Neural progenitor cell (in vitro differentiated cells): Measurements from ENCODE around the gene VEGFA. TPM values are rescaled to one million over a fixed set of nuclear protein-coding genes. Genes with fewer than 3 reads are reported as not detected.

ENCODE experiments used
- DNase-seq: peaks from one replicate; pipeline ENCODE4 v3.0.0-alpha.2; 2016; ENCODE audit warnings: low spot score
- H2AFZ ChIP-seq: fragments of 200-600 bp; sonication (generic); replicated peaks from 2 replicates; pipeline ENCODE4 v1.6.1; 2016; ENCODE audit warnings: antibody characterized with exemption
- H3F3A ChIP-seq: fragments of 200-600 bp; sonication (generic); 2 replicates; pipeline ENCODE4 v1.6.1; 2016; ENCODE audit warnings: antibody characterized with exemption, low read depth
- H3K27ac ChIP-seq: fragments of 200-600 bp; sonication (generic); 2 replicates; pipeline ENCODE4 v1.5.1; 2016; ENCODE audit warnings: mild to moderate bottlenecking
- H3K27me3 ChIP-seq: fragments of 200-600 bp; sonication (generic); 2 replicates; pipeline ENCODE4 v1.6.1; 2016; ENCODE audit warnings: mild to moderate bottlenecking, moderate library complexity
- H3K36me3 ChIP-seq: fragments of 200-600 bp; sonication (generic); 2 replicates; pipeline ENCODE4 v1.5.1; 2016
- H3K4me1 ChIP-seq: fragments of 200-600 bp; sonication (generic); 2 replicates; pipeline ENCODE4 v1.6.1; 2016; ENCODE audit warnings: mixed run types
- H3K4me2 ChIP-seq: fragments of 200-600 bp; sonication (generic); 2 replicates; pipeline ENCODE4 v1.6.1; 2016
- H3K4me3 ChIP-seq: fragments of 200-600 bp; sonication (generic); 2 replicates; pipeline ENCODE4 v1.5.1; 2016
- H3K79me2 ChIP-seq: fragments of 200-600 bp; sonication (generic); 2 replicates; pipeline ENCODE4 v1.6.1; 2016; ENCODE audit warnings: low read depth
- H3K9ac ChIP-seq: fragments of 200-600 bp; sonication (generic); 2 replicates; pipeline ENCODE4 v1.6.1; 2016
- H3K9me3 ChIP-seq: fragments of 200-600 bp; sonication (generic); 2 replicates; pipeline ENCODE4 v1.5.1; 2016; ENCODE audit warnings: low read depth
- H4K20me1 ChIP-seq: fragments of 200-600 bp; sonication (generic); 2 replicates; pipeline ENCODE4 v1.6.1; 2016; ENCODE audit warnings: low read depth
- H3K27ac Mint-ChIP-seq: 3 replicates; pipeline ENCODE4 v1.8.0; 2021; ENCODE audit warnings: mixed read lengths
- H3K27me3 Mint-ChIP-seq: 2 replicates; pipeline ENCODE4 v1.8.0; 2022; ENCODE audit warnings: low read depth, mild to moderate bottlenecking, inconsistent platforms, moderate library complexity, mixed read lengths; ENCODE audit not compliant: insufficient read depth
- H3K36me3 Mint-ChIP-seq: 3 replicates; pipeline ENCODE4 v1.8.0; 2021; ENCODE audit warnings: mixed read lengths
- H3K4me1 Mint-ChIP-seq: 3 replicates; pipeline ENCODE4 v1.8.0; 2021; ENCODE audit warnings: mixed read lengths
- H3K4me3 Mint-ChIP-seq: 3 replicates; pipeline ENCODE4 v1.8.0; 2021; ENCODE audit warnings: mild to moderate bottlenecking, moderate library complexity, mixed read lengths
- H3K9me3 Mint-ChIP-seq: 3 replicates; pipeline ENCODE4 v1.8.0; 2020; ENCODE audit warnings: mixed read lengths
- CTCF ChIP-seq: fragments of 200-600 bp; sonication (generic); IDR thresholded peaks from 2 replicates; pipeline ENCODE4 v1.5.1; 2017; ENCODE audit warnings: antibody characterized with exemption, mild to moderate bottlenecking
- EZH2 ChIP-seq: fragments of 200-600 bp; sonication (generic); IDR thresholded peaks from 2 replicates; pipeline ENCODE4 v1.6.1; 2017; ENCODE audit warnings: antibody characterized with exemption, mild to moderate bottlenecking, moderate library complexity
- EZH2phosphoT487 ChIP-seq: fragments of 200-600 bp; sonication (generic); IDR thresholded peaks from 2 replicates; pipeline ENCODE4 v1.6.1; 2017; ENCODE audit warnings: antibody characterized with exemption
- total RNA-seq: library from RNA; depleted of rRNA; stranded (reverse); fragments of >200 nt; gene quantifications from 2 replicates; pipeline ENCODE4 v1.2.3, GENCODE V29; 2015; ENCODE audit warnings: low replicate concordance

VEGFA gene
- total RNA-seq, 1 donor from 2014 or later = 49.6 TPM

- H3K27me3 Mint-ChIP-seq = peaks cover 2% of the 10 kb centered on the region
- H3K4me1 Mint-ChIP-seq = peaks cover 18% of the 10 kb centered on the region
- Histone ChIP-seq H3K27me3 (no peaks in the 10 kb centered on the region), H3K4me3 (no peak overlapping the region), H3K27ac (no peak overlapping the region), H3K4me1 (peaks cover 15% of the 10 kb centered on the region), H3K9ac (no peak overlapping the region), H2AFZ (no peak overlapping the region), H4K20me1 (peaks cover 71% of the 10 kb centered on the region), H3K4me2 (no peak overlapping the region), H3K36me3 (no peaks in the 10 kb centered on the region), H3K79me2 (peaks cover 30% of the 10 kb centered on the region), H3K9me3 (no peaks in the 10 kb centered on the region), H3F3A (peaks cover 4% of the 10 kb centered on the region)
- no peaks in the 10 kb centered on the region for H3K9me3 Mint-ChIP-seq
- H3K27ac Mint-ChIP-seq = no peak overlapping the region
- H3K4me3 Mint-ChIP-seq = no peak overlapping the region
- no peak for DNase-seq
- H3K36me3 Mint-ChIP-seq = peaks cover 37% of the 10 kb centered on the region
- TF ChIP-seq CTCF (no peak), EZH2 (no peak), EZH2phosphoT487 (no peak)
Observed at GRCh38 chr6:43778976-43779851, 9.2 kb downstream of the VEGFA start.

GRCh38 chr6:43779852-43780236, 9.8 kb downstream of the VEGFA start:
- no peak for DNase-seq
- Mint-ChIP-seq H3K36me3 (peaks cover 41% of the 10 kb centered on the region), H3K4me1 (peaks cover 12% of the 10 kb centered on the region), H3K27ac (no peak overlapping the region), H3K9me3 (no peaks in the 10 kb centered on the region), H3K4me3 (no peak overlapping the region), H3K27me3 (no peaks in the 10 kb centered on the region)
- Histone ChIP-seq H3K79me2 (peaks cover 26% of the 10 kb centered on the region), H3K36me3 (no peaks in the 10 kb centered on the region), H4K20me1 (peaks cover 66% of the 10 kb centered on the region), H3K27ac (no peak overlapping the region), H3K9ac (no peak overlapping the region), H3F3A (no peaks in the 10 kb centered on the region), H3K9me3 (no peaks in the 10 kb centered on the region), H3K4me3 (no peak overlapping the region), H3K4me1 (peaks cover 11% of the 10 kb centered on the region), H3K27me3 (no peaks in the 10 kb centered on the region), H2AFZ (no peak overlapping the region), H3K4me2 (no peak overlapping the region)
- TF ChIP-seq EZH2phosphoT487 = no peak
- no peak for TF ChIP-seq EZH2
- no peak for TF ChIP-seq CTCF

- Mint-ChIP-seq H3K9me3 (no peaks in the 10 kb centered on the region), H3K4me1 (peaks cover 8% of the 10 kb centered on the region), H3K36me3 (peaks cover 43% of the 10 kb centered on the region), H3K27ac (no peak overlapping the region), H3K4me3 (no peak overlapping the region), H3K27me3 (no peaks in the 10 kb centered on the region)
- peaks cover 1% of the 10 kb centered on the region for H3F3A ChIP-seq
- H3K27me3 ChIP-seq = no peaks in the 10 kb centered on the region
- peaks cover 6% of the 10 kb centered on the region for H3K4me1 ChIP-seq
- no peak for DNase-seq
- H3K4me3 ChIP-seq = no peak overlapping the region
- peaks cover 21% of the 10 kb centered on the region for H3K79me2 ChIP-seq
- no peak overlapping the region for H3K27ac ChIP-seq
- no peak overlapping the region for H3K4me2 ChIP-seq
- no peak overlapping the region for H2AFZ ChIP-seq
- H3K9me3 ChIP-seq = no peaks in the 10 kb centered on the region
- H3K9ac ChIP-seq = no peak overlapping the region
- H4K20me1 ChIP-seq = peaks cover 61% of the 10 kb centered on the region
- no peaks in the 10 kb centered on the region for H3K36me3 ChIP-seq
- TF ChIP-seq EZH2phosphoT487 (no peak), CTCF (no peak), EZH2 (no peak)
Observed at GRCh38 chr6:43780293-43780692, 10.3 kb downstream of the VEGFA start.
